Activated B cell treated with CpG ODN at 0.5 μM for 24 hours (primary cell): ENCODE data around the gene ANKS1B. TPM values are rescaled to one million over a fixed set of nuclear protein-coding genes. Genes with fewer than 3 reads are reported as not detected.

ENCODE experiments used
- ATAC-seq: fragments of 200-7000 bp; cut with Tn5 transposase; one replicate; pipeline ENCODE4 v1.10.0; 2021; ENCODE audit warnings: low read depth, mild to moderate bottlenecking, moderate library complexity
- CTCF ChIA-PET: fragments of 350-600 bp; sonication (Branson Sonifier 250); formaldehyde crosslinking; loops from one replicate; lab custom pipeline; 2021; ENCODE audit warnings: antibody characterized with exemption; lab: Charles Lee
- POLR2A ChIA-PET: fragments of 350-600 bp; sonication (Branson Sonifier 250); formaldehyde crosslinking; loops from one replicate; lab custom pipeline; 2021; ENCODE audit warnings: antibody characterized with exemption; lab: Charles Lee
- DNase-seq: peaks from one replicate; pipeline ENCODE4 v3.0.0; 2022
- H3K27ac Mint-ChIP-seq: one replicate; pipeline ENCODE4 v1.8.0; 2020; ENCODE audit warnings: mixed read lengths
- H3K27me3 Mint-ChIP-seq: one replicate; pipeline ENCODE4 v1.8.0; 2021; ENCODE audit warnings: mixed read lengths
- H3K36me3 Mint-ChIP-seq: one replicate; pipeline ENCODE4 v1.8.0; 2021; ENCODE audit warnings: low read depth, mixed read lengths
- H3K4me1 Mint-ChIP-seq: one replicate; pipeline ENCODE4 v1.8.0; 2021; ENCODE audit warnings: mixed read lengths
- H3K4me3 Mint-ChIP-seq: one replicate; pipeline ENCODE4 v1.8.0; 2020; ENCODE audit warnings: mild to moderate bottlenecking, mixed read lengths
- H3K9me3 Mint-ChIP-seq: one replicate; pipeline ENCODE4 v1.8.0; 2020; ENCODE audit warnings: mixed read lengths
- intact Hi-C: fragments of 100-400 bp; cut with micrococcal nuclease; formaldehyde crosslinking; loops from one replicate; pipeline ENCODE4 v1.15.1; 2024
- total RNA-seq: library from RNA; stranded (reverse); gene quantifications from 2 replicates; pipeline ENCODE4 v1.2.3, GENCODE V29; 2022
- TF ChIP-seq, protein P1 (sequence below): fragments of 200-600 bp; IDR thresholded peaks from one replicate; pipeline ENCODE4 v1.8.0; 2022; ENCODE audit warnings: antibody characterized with exemption, mild to moderate bottlenecking

Gene ANKS1B
- total RNA-seq, 1 donor from 2014 or later: not detected

DNA sequence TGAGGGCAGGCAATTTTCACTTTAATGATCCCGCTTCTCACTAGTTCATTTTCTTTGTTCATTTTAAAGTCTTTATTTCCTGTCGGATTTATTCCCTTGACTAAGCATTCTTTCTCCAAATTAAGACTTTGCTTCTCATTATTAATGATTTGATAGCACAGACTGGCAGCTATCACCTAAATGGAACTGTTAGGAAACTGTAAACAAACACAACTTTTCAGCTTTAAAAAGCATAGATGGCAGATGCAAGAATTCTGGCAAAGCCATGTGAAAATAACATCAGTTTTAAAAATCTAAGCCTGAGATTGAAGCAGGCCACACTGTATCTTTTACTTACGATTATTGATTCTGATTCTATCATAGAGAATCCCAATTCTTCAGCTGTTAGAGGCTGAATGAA is 225.7 kb downstream of the ANKS1B start:
- intact Hi-C loops: no loop called here
- H3K9me3 Mint-ChIP-seq: peaks cover 2% of the 10 kb centered on the region
- no peak overlapping the region for H3K27ac Mint-ChIP-seq
- TF ChIP-seq, protein P1, sequence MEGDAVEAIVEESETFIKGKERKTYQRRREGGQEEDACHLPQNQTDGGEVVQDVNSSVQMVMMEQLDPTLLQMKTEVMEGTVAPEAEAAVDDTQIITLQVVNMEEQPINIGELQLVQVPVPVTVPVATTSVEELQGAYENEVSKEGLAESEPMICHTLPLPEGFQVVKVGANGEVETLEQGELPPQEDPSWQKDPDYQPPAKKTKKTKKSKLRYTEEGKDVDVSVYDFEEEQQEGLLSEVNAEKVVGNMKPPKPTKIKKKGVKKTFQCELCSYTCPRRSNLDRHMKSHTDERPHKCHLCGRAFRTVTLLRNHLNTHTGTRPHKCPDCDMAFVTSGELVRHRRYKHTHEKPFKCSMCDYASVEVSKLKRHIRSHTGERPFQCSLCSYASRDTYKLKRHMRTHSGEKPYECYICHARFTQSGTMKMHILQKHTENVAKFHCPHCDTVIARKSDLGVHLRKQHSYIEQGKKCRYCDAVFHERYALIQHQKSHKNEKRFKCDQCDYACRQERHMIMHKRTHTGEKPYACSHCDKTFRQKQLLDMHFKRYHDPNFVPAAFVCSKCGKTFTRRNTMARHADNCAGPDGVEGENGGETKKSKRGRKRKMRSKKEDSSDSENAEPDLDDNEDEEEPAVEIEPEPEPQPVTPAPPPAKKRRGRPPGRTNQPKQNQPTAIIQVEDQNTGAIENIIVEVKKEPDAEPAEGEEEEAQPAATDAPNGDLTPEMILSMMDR: no peak
- POLR2A ChIA-PET: no interaction called here
- no peaks in the 10 kb centered on the region for H3K4me1 Mint-ChIP-seq
- no peak for DNase-seq
- CTCF ChIA-PET: no interaction called here
- no peak overlapping the region for H3K4me3 Mint-ChIP-seq
- no peaks in the 10 kb centered on the region for H3K36me3 Mint-ChIP-seq
- ATAC-seq: no peak
- no peaks in the 10 kb centered on the region for H3K27me3 Mint-ChIP-seq

DNA sequence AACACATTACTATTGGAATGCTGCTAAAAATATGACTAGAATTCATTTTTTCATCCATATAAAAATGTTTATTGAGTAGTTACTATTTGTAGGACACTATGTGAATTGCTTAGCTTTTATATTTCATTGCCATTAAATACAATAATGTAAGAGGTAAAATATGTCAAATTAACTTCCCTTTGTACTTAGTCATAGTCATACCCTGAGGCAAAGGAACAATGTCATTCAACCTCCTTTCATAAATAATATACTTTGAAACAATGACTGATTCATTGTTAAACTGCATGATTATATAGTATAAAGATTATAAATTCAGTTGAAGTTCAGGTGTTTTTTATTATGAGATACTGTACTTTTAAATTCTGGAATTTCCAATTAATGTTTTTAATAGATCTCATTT is 232.0 kb downstream of the ANKS1B start:
- ATAC-seq (no peak), DNase-seq (no peak)
- CTCF ChIA-PET: no interaction called here
- Mint-ChIP-seq H3K27ac (no peak overlapping the region), H3K4me1 (no peaks in the 10 kb centered on the region), H3K27me3 (no peaks in the 10 kb centered on the region), H3K9me3 (peaks cover 3% of the 10 kb centered on the region), H3K4me3 (no peak overlapping the region), H3K36me3 (no peaks in the 10 kb centered on the region)
- intact Hi-C loops: no loop called here
- TF ChIP-seq, protein P1: no peak
- POLR2A ChIA-PET: no interaction called here

DNA sequence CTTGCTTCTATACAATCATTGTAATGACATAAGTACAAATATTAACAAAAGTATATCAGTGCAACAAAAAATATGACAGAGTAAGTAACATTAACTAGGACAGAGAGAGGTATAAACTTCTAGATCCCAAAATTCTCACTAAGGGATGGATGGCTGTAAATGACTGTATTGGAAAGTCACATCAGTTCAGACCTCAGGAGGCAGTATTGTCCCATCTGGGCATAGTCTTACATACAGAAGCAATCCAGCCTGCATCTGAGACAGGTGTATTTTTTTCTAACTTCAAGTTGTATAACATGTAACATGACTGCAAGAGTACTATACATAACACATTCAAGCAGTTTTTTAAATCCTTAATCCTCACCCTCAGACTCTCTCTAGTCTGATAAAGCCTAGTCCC is 238.2 kb downstream of the ANKS1B start:
- CTCF ChIA-PET: no interaction called here

DNA sequence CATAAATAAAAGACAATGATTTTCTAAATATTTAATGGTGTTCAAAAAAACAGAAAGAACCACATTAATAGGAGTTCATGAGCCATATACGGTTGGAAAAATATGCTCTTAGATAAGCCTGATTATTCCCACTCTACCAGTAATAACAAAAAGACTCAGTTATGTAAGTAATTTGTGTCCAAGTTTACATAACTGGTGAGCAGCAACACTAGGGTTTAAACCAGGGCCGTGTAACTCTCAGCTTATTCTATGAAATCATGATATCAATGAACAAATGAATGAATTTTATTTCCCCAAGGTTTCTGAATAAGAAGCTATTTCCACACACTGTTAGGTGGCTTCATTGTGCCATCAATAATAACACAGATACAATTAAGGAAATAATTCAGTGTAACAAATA is 238.8 kb downstream of the ANKS1B start:
- Mint-ChIP-seq H3K27ac (no peak overlapping the region), H3K36me3 (no peaks in the 10 kb centered on the region), H3K27me3 (no peaks in the 10 kb centered on the region), H3K4me1 (no peaks in the 10 kb centered on the region), H3K9me3 (no peaks in the 10 kb centered on the region), H3K4me3 (no peak overlapping the region)
- DNase-seq: no peak
- ChIA-PET CTCF (no interaction called here), POLR2A (no interaction called here)
- intact Hi-C loops: no loop called here
- ATAC-seq: no peak
- TF ChIP-seq, protein P1: no peak

More for the DNA sequence above, 238.2 kb downstream of the ANKS1B start:
- no peak for DNase-seq
- Mint-ChIP-seq H3K27ac (no peak overlapping the region), H3K36me3 (no peaks in the 10 kb centered on the region), H3K9me3 (no peaks in the 10 kb centered on the region), H3K4me3 (no peak overlapping the region), H3K4me1 (no peaks in the 10 kb centered on the region), H3K27me3 (no peaks in the 10 kb centered on the region)
- intact Hi-C loops: no loop called here
- POLR2A ChIA-PET: no interaction called here
- ATAC-seq: no peak
- TF ChIP-seq, protein P1: no peak

DNA sequence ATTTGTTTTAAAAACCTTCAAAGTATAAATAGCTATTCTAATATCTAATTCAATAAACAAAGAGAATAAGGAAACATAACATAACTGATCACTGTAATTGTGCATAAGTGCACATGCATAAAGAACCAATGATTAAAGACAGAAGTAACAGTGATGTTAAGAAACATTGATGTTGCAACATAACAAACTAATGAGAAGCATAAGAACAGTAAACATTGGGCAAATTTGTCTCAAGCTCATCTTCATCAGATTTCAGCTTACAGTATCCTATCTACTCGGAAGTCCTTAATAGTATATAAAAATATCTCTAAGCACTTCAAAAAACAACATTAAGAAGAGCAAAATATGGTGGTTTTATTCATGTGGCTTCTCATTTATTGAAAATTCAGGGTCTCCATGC is 239.6 kb downstream of the ANKS1B start:
- POLR2A ChIA-PET: no interaction called here
- H3K27me3 Mint-ChIP-seq: no peaks in the 10 kb centered on the region
- intact Hi-C loops: no loop called here
- DNase-seq (no peak), ATAC-seq (no peak)
- TF ChIP-seq, protein P1: no peak
- no peak overlapping the region for H3K4me3 Mint-ChIP-seq
- no peaks in the 10 kb centered on the region for H3K9me3 Mint-ChIP-seq
- no peaks in the 10 kb centered on the region for H3K4me1 Mint-ChIP-seq
- H3K36me3 Mint-ChIP-seq: no peaks in the 10 kb centered on the region
- CTCF ChIA-PET: no interaction called here
- H3K27ac Mint-ChIP-seq: no peak overlapping the region
